ENCODE results near the gene MYRF. TPM values are rescaled to one million over a fixed set of nuclear protein-coding genes. Genes with fewer than 3 reads are reported as not detected.

Gene MYRF
- total RNA-seq, 3 donors from 2014 or later (not counting 1 experiment from before 2014, with no cell fraction given), result 4.9 to 15.3 (median 7.3) TPM

DNA sequence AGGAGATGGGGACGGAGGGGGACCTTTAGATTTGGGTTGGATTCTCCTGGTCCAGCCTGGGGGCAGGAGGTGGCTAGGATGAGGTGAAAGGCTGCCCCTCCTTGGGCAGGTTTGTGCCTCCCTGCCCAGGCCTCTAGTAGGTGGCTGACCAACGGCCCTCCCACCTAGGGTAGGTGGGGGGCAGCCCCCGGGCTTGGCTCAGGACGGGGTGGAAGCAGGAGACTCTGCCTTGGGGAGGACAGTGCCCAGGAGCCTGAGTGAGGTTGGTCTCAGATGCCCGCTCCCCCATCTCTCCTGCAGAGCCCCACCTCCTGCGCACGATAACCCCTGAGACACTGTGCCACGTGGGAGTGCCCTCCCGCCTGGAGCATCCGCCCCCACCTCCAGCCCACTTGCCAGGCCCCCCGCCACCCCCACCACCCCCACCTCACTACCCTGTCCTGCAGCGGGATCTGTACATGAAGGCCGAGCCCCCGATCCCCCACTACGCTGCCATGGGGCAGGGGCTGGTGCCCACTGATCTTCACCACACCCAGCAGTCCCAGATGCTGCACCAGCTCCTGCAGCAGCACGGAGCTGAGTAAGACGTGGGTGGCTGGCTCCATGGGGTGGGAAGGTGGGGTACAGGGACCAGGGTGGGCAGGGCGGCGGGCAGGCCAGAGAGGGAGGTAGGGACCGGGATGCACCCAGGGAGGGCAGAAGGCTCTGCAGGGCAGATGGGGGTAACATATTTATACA lies 17.7 kb downstream of the MYRF start:
- no peak overlapping the region for H3K4me3 Mint-ChIP-seq

DNA sequence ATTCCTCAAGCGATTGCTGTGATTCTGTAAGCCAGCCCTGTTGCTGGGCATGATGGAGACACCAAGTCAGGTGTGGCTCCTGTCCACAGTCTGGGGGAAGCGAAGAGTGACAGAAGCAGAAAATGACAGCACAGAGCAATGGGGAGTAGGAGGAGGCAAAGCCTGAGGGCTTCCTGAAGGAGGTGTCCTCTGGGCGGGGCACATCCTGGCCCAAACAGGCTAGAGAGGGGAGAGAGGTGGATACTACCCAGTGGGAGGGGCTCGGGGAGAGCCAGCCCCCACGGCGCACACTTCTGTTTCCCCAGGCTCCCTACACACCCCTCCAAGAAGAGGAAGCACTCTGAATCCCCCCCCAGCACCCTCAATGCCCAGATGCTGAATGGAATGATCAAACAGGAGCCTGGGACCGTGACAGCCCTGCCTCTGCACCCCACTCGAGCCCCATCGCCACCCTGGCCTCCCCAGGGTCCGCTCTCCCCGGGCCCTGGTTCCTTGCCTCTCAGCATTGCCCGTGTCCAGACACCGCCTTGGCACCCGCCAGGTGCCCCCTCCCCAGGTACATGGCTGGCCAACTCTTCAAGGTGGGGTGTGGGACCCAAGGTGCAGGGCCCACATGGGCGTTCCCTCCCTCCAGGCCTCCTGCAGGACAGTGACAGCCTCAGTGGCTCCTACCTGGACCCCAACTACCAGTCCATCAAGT lies 18.9 kb downstream of the MYRF start:
- Mint-ChIP-seq H3K9me3 (no peaks in the 10 kb centered on the region), H3K4me3 (no peak overlapping the region), H3K27me3 (ENCODE audit: low read depth in 2 of 2) (no peaks in the 10 kb centered on the region), H3K36me3 (no peaks in the 10 kb centered on the region), H3K27ac (no peak overlapping the region), H3K4me1 (peaks cover 11 to 20% of the 10 kb centered on the region in 2 donors)
- no peak for DNase-seq
- 85% methylated on average over 15 of the region's 15 CpGs for WGBS (ENCODE audit: insufficient coverage)
- H3K4me1 ChIP-seq (ENCODE audit: control insufficient read depth, insufficient read depth, low read length), result peaks cover 28% of the 10 kb centered on the region
- H3K9me3 ChIP-seq (ENCODE audit: control insufficient read depth, insufficient read depth, low read length), result no peaks in the 10 kb centered on the region
- no peak for ATAC-seq
- no peak overlapping the region for H3K4me3 ChIP-seq (ENCODE audit: low read length)
- TF ChIP-seq, protein P1, sequence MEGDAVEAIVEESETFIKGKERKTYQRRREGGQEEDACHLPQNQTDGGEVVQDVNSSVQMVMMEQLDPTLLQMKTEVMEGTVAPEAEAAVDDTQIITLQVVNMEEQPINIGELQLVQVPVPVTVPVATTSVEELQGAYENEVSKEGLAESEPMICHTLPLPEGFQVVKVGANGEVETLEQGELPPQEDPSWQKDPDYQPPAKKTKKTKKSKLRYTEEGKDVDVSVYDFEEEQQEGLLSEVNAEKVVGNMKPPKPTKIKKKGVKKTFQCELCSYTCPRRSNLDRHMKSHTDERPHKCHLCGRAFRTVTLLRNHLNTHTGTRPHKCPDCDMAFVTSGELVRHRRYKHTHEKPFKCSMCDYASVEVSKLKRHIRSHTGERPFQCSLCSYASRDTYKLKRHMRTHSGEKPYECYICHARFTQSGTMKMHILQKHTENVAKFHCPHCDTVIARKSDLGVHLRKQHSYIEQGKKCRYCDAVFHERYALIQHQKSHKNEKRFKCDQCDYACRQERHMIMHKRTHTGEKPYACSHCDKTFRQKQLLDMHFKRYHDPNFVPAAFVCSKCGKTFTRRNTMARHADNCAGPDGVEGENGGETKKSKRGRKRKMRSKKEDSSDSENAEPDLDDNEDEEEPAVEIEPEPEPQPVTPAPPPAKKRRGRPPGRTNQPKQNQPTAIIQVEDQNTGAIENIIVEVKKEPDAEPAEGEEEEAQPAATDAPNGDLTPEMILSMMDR (IDR thresholded peaks at IDR 0.05), result no peak
- no peaks in the 10 kb centered on the region for H3K27me3 ChIP-seq (ENCODE audit: control insufficient read depth, insufficient read depth, low read length)
- no peak overlapping the region for H3K27ac ChIP-seq (ENCODE audit: low read length)
- intact Hi-C loops (cut with micrococcal nuclease), result no loop called here
- H3K36me3 ChIP-seq (ENCODE audit: control insufficient read depth, insufficient read depth, low read length), result no peaks in the 10 kb centered on the region

More for the DNA sequence above, 17.7 kb downstream of the MYRF start:
- ATAC-seq (no peak), DNase-seq (no peak)
- Histone ChIP-seq H3K27ac (ENCODE audit: low read length) (no peak overlapping the region), H3K9me3 (ENCODE audit: control insufficient read depth, insufficient read depth, low read length) (no peaks in the 10 kb centered on the region), H3K4me1 (ENCODE audit: control insufficient read depth, insufficient read depth, low read length) (peaks cover 16% of the 10 kb centered on the region), H3K27me3 (ENCODE audit: control insufficient read depth, insufficient read depth, low read length) (no peaks in the 10 kb centered on the region), H3K36me3 (ENCODE audit: control insufficient read depth, insufficient read depth, low read length) (no peaks in the 10 kb centered on the region), H3K4me3 (ENCODE audit: low read length) (no peak overlapping the region)
- Mint-ChIP-seq H3K9me3 (no peaks in the 10 kb centered on the region), H3K36me3 (no peaks in the 10 kb centered on the region), H3K4me1 (peaks cover 0 to 7% of the 10 kb centered on the region in 2 donors), H3K27ac (no peak overlapping the region), H3K27me3 (ENCODE audit: low read depth in 2 of 2) (no peaks in the 10 kb centered on the region)
- intact Hi-C loops (cut with micrococcal nuclease), result no loop called here
- TF ChIP-seq, protein P1 (IDR thresholded peaks at IDR 0.05), result no peak
- 93% methylated on average over 18 of the region's 20 CpGs for WGBS (ENCODE audit: insufficient coverage)

DNA sequence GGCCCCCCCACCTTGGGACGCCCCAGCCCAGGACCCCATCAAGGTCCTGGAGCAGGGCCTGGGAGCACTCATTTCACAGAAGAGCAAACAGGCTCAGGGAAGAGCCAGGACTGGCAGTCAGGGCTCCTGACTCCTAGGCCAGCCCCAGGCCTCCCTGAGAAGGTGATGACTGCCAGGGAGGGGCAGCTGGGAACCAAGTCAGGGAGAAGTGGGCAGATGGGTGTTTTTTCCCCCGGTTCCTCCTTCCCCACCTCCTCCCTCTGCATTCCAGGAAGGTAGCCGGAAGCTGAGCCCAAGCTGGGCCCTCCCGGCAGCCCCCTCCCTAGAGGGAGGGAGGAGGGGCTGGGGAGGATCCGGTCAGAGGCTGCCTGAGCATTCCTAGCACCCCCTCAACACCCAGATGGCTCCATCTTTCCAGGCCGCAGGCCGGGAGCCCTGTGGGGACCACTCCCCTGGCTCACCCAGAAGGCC lies 19.6 kb downstream of the MYRF start:
- Mint-ChIP-seq H3K27me3 (ENCODE audit: low read depth in 2 of 2) (no peaks in the 10 kb centered on the region), H3K27ac (no peak overlapping the region), H3K4me1 (peaks cover 13 to 26% of the 10 kb centered on the region in 2 donors), H3K9me3 (no peaks in the 10 kb centered on the region), H3K36me3 (no peaks in the 10 kb centered on the region), H3K4me3 (no peak overlapping the region)
- ATAC-seq (no peak), DNase-seq (no peak)
- Histone ChIP-seq H3K27ac (ENCODE audit: low read length) (no peak overlapping the region), H3K4me3 (ENCODE audit: low read length) (no peak overlapping the region), H3K36me3 (ENCODE audit: control insufficient read depth, insufficient read depth, low read length) (no peaks in the 10 kb centered on the region), H3K27me3 (ENCODE audit: control insufficient read depth, insufficient read depth, low read length) (no peaks in the 10 kb centered on the region), H3K9me3 (ENCODE audit: control insufficient read depth, insufficient read depth, low read length) (no peaks in the 10 kb centered on the region), H3K4me1 (ENCODE audit: control insufficient read depth, insufficient read depth, low read length) (peaks cover 34% of the 10 kb centered on the region)
- intact Hi-C loops (cut with micrococcal nuclease), result no loop called here
- TF ChIP-seq, protein P1 (IDR thresholded peaks at IDR 0.05), result no peak
- WGBS (ENCODE audit: insufficient coverage), result 97% methylated on average over 3 of the region's 7 CpGs
